HG03565 (cell line): ENCODE results near the gene LPIN3.
A peak's percentile ranks its signal among the peaks of the same experiment; 100 is the strongest.
"Not testable (repeated sequence)": the region's sequence is repeated elsewhere in the genome, so short reads cannot be mapped to it uniquely, and the experiment has no call there.

Experiments used
- ATAC-seq: cut with Tn5 transposase; IDR thresholded peaks from one replicate; pipeline ENCODE4 v1.9.1; 2021; ENCODE audit warnings: mild to moderate bottlenecking, moderate library complexity; ENCODE audit not compliant: unreplicated experiment

LPIN3 gene

GRCh38 chr20:41340327-41341055 lies at the start of gene LPIN3:
Gene LPIN3, plus strand, starts transcription at chr20:41340821. Its CDS starts 4,983 bp downstream, at chr20:41345804.
- no peak for ATAC-seq

- ATAC-seq = no peak
Observed at GRCh38 chr20:41293269-41294037, 47.2 kb upstream of the LPIN3 start.

- ATAC-seq = no peak
Observed at GRCh38 chr20:41299899-41300298, 40.7 kb upstream of the LPIN3 start.

- ATAC-seq = no peak
Observed at GRCh38 chr20:41300383-41300782, 40.2 kb upstream of the LPIN3 start.

- no peak for ATAC-seq
Observed at GRCh38 chr20:41300886-41301285, 39.7 kb upstream of the LPIN3 start.

GRCh38 chr20:41304002-41304401 lies 36.6 kb upstream of the LPIN3 start:
- no peak for ATAC-seq

- ATAC-seq = no peak
Observed at GRCh38 chr20:41304424-41305079, 36.1 kb upstream of the LPIN3 start.

- peak; percentile 90 for ATAC-seq
Observed at GRCh38 chr20:41306061-41306727, 34.4 kb upstream of the LPIN3 start.

- ATAC-seq = no peak
Observed at GRCh38 chr20:41307021-41307420, 33.6 kb upstream of the LPIN3 start.

- ATAC-seq = no peak
Observed at GRCh38 chr20:41308290-41308711, 32.3 kb upstream of the LPIN3 start.

- ATAC-seq = no peak
Observed at GRCh38 chr20:41308726-41309413, 31.8 kb upstream of the LPIN3 start.

- no peak for ATAC-seq
Observed at GRCh38 chr20:41309817-41310216, 30.8 kb upstream of the LPIN3 start.

- not testable (repeated sequence) for ATAC-seq
Observed at GRCh38 chr20:41312009-41312408, 28.6 kb upstream of the LPIN3 start.

GRCh38 chr20:41314386-41314785 lies 26.2 kb upstream of the LPIN3 start:
- ATAC-seq = no peak

- no peak for ATAC-seq
Observed at GRCh38 chr20:41316051-41316450, 24.6 kb upstream of the LPIN3 start.

GRCh38 chr20:41316602-41317545 lies 23.7 kb upstream of the LPIN3 start:
- peak; percentile 23 for ATAC-seq

- peak; percentile 93 for ATAC-seq
Observed at GRCh38 chr20:41317546-41318270, 22.9 kb upstream of the LPIN3 start, which contains the start of gene ZHX3. Gene ZHX3, minus strand, starts transcription at chr20:41317731. Its CDS starts 112,815 bp downstream, at chr20:41204916.

GRCh38 chr20:41318271-41318649 lies 22.4 kb upstream of the LPIN3 start:
- ATAC-seq = no peak

- no peak for ATAC-seq
Observed at GRCh38 chr20:41320441-41320840, 20.2 kb upstream of the LPIN3 start.
